ENCODE results near the gene GARIN5A. TPM values are rescaled to one million over a fixed set of nuclear protein-coding genes. Genes with fewer than 3 reads are reported as not detected.

GARIN5A gene
- total and polyA plus RNA-seq, 2 experiments from 2014 or later, result 13.3 to 25.0 TPM

GRCh38 chr19:50468818-50469217 lies 7.8 kb downstream of the GARIN5A start (continued):
- no peak for TF ChIP-seq CREB1 (CRISPR knock-in tag; IDR thresholded peaks at IDR 0.05; ENCODE audit: low read depth)
- no peak for TF ChIP-seq STAT1 (IDR thresholded peaks at IDR 0.05; ENCODE audit: unreplicated experiment)
- no peak for TF ChIP-seq ETS1 (IDR thresholded peaks at IDR 0.05)

- no peak overlapping the region for H3K27ac Mint-ChIP-seq
- DNase-seq (ENCODE audit: low spot score) (no peak), ATAC-seq (no peak)
- no peak for TF ChIP-seq CTCF (conservative IDR thresholded peaks at IDR 0.05; ENCODE audit: low read depth in 2 of 2)
- no peak for TF ChIP-seq ETS1 (IDR thresholded peaks at IDR 0.05)
- no peak for TF ChIP-seq POLR2AphosphoS5 (IDR thresholded peaks at IDR 0.05; ENCODE audit: low read depth)
- no peak for TF ChIP-seq JUNB (IDR thresholded peaks at IDR 0.05; ENCODE audit: unreplicated experiment)
- no peak for TF ChIP-seq NANOG (IDR thresholded peaks at IDR 0.05; ENCODE audit: borderline replicate concordance)
- no peak for TF ChIP-seq CREB1 (CRISPR knock-in tag; IDR thresholded peaks at IDR 0.05; ENCODE audit: low read depth)
- no peak for TF ChIP-seq ZNF462 (CRISPR knock-in tag; IDR thresholded peaks at IDR 0.05)
- no peak for TF ChIP-seq EZH2phosphoT487 (IDR thresholded peaks at IDR 0.05; ENCODE audit: unreplicated experiment)
- TF ChIP-seq STAT1 (IDR thresholded peaks at IDR 0.05; ENCODE audit: unreplicated experiment), result no peak
- no peak overlapping the region for H3K4me3 ChIP-seq
- no peaks in the 10 kb centered on the region for H3K79me2 ChIP-seq (replicated peaks; ENCODE audit: insufficient read depth)
- peaks cover 44% of the 10 kb centered on the region for H3K36me3 Mint-ChIP-seq (ENCODE audit: low read depth)
- H3K27me3 ChIP-seq (ENCODE audit: insufficient read depth), result no peaks in the 10 kb centered on the region
- H3K36me3 ChIP-seq (ENCODE audit: insufficient read depth), result no peaks in the 10 kb centered on the region
- H3K4me1 ChIP-seq (ENCODE audit: insufficient read depth), result 0 out of 2 replicates have a peak, but pooled peaks cover 3% of the 10 kb centered on the region
- no peaks in the 10 kb centered on the region for H4K20me1 ChIP-seq (replicated peaks; ENCODE audit: insufficient read depth)
- H3K4me3 Mint-ChIP-seq, result no peak overlapping the region
- H3K9me2 ChIP-seq (ENCODE audit: insufficient read depth), result no peaks in the 10 kb centered on the region
- peaks cover 95% of the 10 kb centered on the region for H3K9me3 Mint-ChIP-seq
- no peak overlapping the region for H3K27ac ChIP-seq (ENCODE audit: low read depth)
- H3F3A ChIP-seq (replicated peaks; ENCODE audit: low read depth), result peaks cover 8% of the 10 kb centered on the region
- no peak overlapping the region for H3K4me2 ChIP-seq
- peaks cover 13% of the 10 kb centered on the region for H3K27me3 Mint-ChIP-seq (ENCODE audit: insufficient read depth, low read depth, poor library complexity)
- H2AFZ ChIP-seq, result no peak overlapping the region
- no peaks in the 10 kb centered on the region for H3K4me1 Mint-ChIP-seq
Observed at GRCh38 chr19:50467566-50467965, 9.1 kb downstream of the GARIN5A start.
